OCI-M2 (cell line): ENCODE data around the gene SELPLG.
"Not testable (repeated sequence)": the region's sequence is repeated elsewhere in the genome, so short reads cannot be mapped to it uniquely, and the experiment has no call there.

Experiments
- DNase-seq: peaks from one replicate; lab custom pipeline; 2025; ENCODE audit not compliant: unreplicated experiment; lab: John Stamatoyannopoulos, UW

Gene SELPLG, protein sequence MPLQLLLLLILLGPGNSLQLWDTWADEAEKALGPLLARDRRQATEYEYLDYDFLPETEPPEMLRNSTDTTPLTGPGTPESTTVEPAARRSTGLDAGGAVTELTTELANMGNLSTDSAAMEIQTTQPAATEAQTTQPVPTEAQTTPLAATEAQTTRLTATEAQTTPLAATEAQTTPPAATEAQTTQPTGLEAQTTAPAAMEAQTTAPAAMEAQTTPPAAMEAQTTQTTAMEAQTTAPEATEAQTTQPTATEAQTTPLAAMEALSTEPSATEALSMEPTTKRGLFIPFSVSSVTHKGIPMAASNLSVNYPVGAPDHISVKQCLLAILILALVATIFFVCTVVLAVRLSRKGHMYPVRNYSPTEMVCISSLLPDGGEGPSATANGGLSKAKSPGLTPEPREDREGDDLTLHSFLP

DNA sequence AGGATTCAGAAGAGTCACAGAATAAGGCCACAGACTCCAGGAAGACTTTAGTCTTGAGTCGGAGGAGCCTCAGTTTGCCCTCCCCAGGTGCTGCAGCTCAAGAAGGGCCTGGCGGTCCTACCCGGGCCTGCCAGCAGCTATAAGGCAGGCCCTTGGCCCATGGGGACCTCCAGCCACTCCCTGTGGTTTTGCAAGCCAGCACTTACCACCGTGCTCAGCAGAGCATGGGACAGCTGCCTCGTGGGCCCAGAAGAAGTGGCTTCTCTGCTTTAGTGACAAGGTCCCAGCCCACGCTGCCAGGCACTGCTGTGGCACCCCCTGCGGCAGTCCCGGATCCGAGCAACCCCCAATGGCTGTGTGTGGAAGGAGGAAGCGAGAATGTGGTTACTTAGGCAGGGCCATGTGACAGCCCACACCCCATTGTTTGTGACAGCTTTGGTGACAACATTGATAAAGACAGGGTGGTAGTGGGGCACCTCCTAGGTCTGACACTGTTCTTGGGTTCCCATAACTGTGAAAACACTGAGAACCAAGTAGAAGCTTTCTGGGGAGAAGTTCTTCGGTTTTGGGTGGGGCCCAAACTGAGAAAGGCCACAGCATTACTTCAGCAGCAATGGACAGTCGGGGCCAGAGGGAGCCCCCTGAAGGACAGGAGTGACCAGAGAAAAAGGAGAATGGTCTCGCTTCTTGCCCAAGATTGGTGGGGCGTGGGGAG lies at the start of gene SELPLG:
Gene SELPLG (minus strand): TSS at position 361 of the 715 bp plus-strand sequence. CDS start 9,587 bp downstream, outside the sequence.
- no peak for DNase-seq

DNA sequence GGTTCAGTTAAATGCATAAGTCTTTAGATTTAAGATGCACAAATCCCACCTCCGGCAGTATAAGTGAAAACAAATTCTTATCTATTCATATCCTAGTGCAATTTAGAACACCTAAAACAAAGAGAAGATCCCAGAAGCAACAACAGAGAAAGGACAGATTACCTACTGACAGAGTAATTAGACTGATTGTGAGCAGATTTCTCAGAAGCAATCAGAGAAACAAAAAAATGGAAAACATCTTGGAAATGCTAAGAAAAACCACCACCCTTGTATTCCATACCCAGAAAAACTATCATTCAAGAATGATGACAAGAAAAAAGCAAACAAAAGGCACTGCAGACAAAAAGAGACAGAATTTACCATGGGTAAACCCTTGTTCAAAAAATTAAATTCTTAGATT lies 47.6 kb upstream of the SELPLG start:
- DNase-seq, result no peak

DNA sequence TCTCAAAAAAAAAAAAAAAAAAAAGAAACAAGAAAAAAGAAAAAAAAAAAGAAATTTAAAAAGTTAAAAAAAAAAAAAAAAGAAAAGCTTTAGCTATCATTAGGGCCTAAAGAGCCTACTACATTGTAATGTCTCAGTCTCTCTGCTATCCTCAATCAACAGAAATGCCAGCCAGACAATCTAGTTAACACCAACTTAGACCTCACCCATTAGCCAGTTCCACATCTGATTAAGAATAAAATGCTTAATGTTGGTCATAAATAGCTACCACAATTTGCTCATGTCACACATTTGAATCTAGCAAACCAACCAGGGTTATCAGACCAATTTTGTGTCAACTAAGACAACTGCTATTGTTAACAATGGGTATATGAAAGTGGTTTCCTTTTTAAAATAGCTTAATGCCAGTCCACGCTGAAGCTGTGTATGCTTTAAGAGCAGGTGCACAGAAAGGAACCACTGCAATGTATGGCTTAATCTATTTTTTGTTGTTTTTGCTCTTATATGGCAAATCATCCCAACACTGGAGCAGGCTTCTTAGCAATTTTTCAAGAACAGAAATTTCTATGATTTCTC lies 45.5 kb upstream of the SELPLG start:
- no peak for DNase-seq

DNA sequence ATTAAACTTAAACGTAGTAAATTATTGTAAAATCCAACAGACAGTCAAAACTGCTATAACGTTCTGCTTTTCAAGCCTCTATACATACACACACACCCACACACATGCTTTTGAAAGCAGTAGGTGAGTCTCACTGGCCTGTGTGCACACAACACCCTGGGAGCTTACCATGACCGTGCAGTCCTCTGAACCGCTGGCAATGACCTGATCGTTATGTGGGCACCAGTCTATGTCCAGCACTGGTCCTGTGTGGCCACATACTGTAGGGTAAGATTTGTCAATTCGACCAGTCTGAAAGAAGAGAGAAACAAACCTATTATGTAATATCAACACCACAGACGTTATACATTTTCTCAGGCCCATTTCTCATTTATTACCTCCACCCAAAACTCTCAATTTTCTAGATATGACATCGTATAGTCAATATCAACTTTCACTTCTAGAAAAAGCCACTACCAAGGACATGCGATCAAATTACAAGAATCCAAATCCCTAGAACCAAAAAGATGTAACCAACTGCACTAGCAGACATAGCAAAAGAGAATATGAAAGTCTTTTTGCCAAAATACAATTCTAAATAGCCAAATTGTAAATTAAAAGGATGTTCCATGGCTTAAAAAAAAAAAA lies 44.5 kb upstream of the SELPLG start:
- no peak for DNase-seq

DNA sequence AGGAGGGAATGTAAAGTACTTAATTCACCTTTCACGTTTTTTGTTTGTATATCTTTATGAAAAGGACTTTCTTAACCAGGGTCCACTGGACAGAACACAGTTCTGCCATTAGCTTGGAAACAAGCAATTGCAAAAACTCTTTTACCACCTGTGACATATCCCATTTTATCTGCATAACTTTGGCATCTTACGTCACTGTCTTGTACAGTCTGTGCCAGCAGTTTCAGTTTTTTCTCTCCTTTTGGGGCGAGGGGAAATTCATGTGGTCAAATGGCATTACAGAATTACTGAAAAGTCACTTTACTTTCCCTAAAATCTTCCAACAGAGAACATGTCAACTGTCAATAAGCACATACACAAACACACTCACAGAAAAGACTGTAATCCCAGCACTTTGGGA lies 43.7 kb upstream of the SELPLG start:
- no peak for DNase-seq

DNA sequence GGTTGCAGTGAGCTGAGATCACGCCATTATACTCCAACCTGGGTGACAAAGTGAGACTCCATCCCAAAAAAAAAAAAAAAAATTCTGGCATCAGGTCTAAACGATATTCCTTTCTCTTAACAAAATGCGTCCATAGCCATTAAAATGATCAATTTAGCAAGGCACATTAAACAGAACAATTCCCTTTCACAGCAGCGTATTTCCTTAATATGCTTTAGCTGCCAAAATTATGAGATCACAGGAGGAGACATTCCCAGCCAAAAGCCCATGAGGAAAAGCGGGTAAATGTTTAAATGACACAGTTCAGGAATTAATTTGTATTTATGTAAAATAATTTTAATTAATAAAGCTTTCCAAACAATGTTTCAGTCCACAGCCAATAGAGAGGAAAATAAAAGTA lies 43.0 kb upstream of the SELPLG start:
- DNase-seq, result no peak

DNA sequence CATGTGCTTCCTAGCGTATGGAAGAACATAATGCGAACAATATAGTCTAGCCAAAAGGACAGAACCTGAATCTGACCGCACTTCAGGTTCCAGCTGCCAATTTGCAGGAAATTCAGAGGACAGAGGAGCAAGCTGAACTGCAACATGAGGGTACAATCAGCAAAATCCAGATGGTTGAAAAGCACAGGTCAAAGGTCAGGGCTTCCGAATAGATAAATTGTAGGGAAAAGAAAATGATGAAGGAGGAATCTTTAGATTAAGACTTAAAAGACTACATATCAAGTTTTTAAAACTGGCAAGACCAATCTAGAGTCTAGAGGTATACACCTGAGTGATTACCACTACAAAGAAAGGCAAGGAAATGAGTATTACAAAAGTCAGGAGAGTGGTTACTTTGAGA lies 42.1 kb upstream of the SELPLG start:
- no peak for DNase-seq

DNA sequence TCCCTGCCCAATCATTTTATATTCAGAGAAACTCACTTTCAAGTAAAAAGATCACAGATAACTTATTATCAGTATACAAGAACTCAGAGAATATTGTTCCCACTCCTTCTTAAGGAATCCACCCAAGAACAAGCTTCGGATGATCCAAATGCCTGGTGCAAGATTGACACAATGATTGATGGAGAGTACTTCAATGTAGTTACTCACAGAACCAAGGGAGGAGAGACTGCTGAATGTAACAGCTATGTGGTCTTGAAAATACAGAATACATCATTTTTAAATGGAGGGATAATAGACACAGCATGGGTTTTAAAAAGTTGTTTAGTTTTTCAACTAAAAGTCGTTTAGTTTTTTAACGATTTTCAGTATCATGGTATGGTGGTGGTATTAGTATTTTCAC lies 38.4 kb upstream of the SELPLG start:
- DNase-seq, result no peak

DNA sequence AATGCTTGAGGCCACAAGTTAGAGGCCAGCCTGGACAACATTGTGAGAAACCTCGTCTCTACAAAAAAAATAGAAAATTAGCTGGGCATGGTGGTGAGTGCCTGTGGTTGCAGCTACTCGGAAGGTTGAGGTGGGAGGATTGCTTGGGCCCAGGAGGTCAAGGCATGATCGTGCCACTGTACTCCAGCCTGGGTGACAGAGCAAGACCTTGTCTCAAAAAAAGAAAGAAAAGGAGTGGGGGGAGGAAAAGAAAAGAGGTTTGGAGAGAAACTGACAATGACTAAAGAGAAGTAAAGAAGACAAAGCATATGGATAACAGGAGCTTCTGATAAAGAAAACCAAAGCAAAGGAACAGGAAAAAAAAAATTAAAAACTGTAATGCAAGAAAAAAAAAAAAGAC lies 37.4 kb upstream of the SELPLG start:
- DNase-seq, result no peak

DNA sequence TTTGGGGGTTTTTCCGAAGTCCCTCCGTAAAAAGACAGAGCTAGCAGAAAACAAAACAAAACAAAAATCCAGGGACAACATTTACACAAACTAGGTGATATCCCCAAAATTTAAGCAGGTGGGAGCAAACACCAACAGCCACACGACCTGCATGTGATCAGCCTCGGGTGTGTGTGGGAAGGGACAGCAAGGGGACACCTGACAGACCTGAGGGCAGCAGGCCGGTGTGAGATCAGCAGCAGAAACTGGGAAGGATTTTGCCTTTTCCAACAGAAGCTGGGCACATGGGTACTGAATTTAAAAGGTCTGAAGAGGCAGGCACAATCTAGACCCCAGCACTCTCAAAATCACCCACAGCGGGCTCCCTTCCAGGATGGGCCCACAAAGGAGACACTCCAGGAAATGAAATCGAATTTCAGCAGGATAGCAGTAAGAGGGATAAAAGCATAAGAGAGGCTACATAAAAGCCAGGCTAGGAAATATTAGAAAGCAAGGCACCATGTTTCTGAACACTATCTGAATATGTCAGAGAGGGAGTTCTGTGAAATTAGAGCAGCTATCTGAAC lies 36.5 kb upstream of the SELPLG start:
- DNase-seq, result no peak

DNA sequence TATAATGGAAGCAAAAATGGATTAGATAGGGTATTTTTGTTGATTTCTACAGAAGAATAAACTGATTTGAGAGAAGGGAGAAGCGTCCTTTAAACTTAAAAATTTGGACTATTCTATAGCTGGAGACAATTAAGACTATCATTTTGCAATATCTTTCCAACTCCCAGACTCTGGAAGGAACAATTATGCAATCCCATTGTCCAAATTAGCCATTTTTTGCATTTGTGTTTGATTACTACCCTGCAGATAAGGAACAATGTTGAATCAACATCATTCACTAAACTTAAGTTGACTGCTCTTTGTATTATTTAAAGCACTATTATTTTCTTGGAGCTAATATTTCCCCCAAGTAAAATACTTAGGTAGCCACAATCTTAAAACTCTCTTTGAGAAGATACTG lies 34.8 kb upstream of the SELPLG start:
- DNase-seq, result no peak

DNA sequence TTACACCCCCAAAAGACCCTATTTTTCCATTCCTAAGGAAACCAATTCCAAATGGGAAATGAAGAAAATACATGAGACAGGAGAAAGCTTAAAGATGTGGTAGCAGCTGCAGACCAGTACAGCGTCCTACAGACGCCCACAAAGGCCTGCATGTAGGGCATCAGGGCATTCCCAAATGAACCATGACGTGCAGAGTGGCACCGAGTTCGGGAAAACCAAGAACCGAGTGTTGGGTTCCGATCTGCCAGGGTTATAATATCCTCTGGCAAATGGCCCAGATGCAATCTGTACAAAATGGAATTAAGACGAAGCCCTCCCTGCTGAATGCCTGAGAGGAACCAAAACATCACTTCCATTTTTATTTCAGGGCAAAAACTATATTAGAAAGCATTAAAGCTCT lies 34.4 kb upstream of the SELPLG start:
- no peak for DNase-seq

DNA sequence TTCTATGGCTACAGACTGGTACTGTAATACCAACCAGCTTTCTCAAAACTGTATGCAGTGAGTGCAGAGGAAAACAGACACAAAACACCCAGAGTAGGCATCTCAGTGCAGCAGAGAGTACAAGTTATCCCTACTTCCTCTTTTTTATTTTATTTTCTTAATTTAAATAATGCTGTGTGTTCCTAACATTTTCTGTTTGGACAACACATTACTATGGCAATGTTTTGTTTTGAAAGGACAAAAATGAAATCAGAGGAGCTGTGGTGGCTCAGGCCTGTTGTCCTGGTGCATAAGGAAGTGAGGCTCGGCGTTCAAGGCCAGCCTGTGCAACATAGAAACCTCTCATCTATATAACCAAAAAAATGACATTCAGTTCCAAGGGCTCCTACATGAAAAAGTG lies 33.7 kb upstream of the SELPLG start:
- no peak for DNase-seq

DNA sequence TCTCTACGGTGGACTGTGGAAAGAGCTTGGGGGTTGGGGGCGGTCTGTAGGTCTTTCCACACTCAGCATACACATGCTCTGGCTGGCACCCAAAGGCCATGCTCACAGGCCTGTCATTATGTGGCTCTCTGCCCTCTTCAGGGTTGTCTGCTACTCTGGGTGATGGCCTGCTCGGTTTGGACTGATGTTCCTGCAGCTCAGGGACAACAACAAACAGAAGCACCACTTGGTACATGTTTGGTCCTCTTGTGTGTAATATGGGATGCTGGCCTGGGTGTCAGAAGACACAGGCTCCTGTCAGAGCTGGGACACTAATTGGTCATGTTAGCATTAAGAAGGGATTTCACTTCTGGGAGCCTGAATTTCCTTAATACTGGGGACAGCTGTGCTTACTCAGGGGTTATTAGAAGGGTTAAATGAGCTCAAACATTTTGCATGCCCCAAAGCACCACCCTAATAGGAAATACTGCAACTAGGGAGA lies 32.7 kb upstream of the SELPLG start:
- DNase-seq, result no peak

DNA sequence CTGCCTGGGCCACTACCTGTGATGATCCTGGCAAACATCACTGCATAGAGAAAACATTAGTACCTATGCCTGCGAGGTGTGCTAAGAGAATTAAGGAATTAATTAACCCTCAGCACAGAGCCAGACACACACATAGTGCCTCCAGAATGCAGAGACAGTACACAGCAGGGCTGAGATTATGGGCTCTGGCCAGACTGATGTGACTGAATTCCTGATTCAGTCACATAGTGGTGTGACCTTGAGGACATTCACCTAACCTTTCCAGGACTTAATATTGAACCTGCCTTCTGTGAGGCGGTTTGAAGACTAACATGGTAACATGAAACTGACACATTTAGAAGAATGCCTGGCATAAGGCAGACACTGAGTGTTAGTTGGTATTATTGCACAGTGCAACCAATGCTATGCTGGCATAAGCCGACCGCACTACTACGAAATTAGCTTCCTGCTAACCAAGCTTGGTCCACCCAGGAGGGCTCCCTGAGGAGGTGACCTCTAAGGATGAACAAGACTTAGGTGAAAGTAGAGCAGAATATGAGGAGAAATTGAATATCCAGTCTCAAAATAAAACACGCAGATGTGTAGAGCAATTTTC lies 32.0 kb upstream of the SELPLG start:
- DNase-seq, result no peak

DNA sequence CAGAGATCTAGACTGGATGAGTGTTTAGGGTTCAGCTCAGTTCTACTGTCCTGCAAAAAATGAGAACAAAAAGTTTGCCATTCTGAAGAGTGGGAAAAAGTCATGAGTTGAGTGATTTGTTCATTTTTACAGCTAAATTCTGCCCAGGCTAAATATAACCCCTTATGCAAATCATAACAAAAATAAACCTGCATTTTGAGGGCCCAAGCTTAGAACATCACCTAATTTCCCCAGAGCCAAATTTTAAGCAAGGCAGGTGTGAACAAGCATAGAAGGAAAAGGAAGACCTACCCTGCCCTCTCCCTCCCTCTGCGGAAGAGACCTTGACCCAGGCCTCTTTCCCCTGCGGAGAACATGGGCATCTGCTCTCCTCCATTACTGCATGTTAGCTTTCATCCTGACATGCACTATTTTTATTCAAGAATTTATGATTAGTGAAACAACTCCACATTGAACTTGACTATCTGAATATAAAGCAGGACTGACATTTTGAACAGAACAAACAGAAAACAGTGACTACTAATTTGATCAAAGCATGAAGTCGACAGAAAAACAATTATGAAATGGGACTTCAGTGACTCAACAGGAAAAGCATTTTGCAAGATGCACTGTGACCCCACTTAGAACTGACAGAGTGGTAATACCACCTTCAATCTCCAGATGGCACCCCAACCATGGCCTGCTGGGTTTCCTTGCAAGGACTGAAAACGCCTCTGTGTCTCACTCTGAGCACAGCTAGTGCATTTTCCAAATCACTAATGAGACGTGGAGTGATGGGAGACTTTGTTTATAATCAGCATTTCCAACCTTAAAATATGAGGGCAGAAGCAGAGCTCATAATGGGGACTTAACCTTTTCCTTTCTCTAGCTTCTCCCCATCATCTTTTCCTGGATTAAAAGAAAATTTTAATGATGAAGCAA lies 30.9 kb upstream of the SELPLG start:
- peak; percentile 37 for DNase-seq

DNA sequence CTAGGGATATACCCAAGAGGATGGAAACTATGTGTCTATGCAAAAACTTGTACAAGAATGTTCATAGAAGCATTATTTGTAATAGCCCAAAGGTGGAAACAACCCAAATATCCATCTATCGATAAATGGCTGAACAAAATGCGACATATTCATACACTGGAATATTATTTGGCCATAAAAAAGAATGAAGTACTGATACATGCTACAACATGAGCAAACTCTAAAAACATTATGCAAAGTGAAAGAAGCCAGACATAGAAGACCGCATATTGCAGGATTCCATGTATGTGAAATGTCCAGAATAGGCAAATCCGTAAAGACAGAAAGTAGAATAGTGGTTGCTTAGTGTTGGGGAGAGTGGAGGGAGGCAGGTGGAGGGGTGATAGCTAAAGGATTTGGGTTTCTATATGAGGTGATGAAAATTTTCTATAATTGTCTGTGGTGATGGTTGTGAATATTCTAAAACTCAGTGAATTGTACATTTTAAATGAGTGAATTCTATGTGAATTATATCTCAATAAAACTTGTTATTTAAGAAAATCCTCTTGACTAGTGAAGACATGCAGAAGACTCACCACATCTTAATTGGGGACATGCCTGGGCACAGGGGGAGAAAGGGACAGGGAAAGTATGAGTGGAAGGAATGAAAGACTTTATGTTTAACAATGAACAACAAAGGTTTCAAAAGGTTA lies 29.8 kb upstream of the SELPLG start:
- DNase-seq, result no peak

DNA sequence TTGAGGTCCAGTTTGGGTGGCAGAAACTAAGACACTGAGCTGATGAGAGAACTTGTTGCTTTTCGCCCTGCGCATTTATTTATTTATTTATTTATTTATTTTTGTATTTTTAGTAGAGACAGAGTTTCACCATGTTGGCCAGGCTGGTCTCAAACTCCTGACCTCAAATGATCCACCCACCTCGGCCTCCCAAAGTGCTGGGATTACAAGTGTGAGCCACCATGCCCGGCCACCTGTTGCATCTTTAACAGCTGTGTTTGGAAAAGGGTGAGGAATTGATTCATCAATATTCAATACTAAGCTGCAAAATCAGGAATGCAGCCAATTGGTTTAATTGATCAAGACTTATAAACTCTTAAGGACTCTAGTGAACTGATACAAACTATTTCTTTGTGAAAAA lies 24.4 kb upstream of the SELPLG start:
- DNase-seq, result not testable (repeated sequence)

DNA sequence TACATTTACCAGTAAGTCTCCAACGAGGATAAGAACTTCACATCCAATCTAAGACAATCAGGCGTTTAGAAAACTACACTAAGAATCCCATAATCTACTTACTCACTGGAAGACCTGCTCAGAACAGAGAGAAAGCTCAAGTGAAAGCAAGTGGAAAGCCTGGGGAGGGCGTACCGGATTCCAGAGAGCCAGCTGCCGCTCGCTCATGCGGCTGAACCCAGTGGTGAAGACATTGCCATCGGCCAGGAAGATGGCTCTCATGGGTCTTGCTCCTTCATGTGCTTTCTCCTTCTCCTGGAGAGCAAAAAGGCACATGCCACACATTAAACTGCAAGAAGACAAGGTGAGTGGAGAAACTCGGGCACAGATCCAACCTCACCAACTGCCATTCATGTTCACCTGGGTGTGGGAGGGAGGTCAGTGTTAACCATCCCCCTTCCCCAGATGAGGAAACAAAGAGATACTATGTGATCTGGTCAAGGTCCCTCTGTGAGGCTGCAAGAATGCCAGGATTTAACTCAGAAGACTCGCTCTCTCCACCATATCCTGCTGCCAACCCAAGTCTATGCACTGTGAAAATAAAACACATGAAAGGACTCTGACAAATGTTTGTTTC lies 23.5 kb upstream of the SELPLG start:
- DNase-seq, result no peak
